Measurements from ENCODE around the gene SCP2.

SCP2 gene

DNA sequence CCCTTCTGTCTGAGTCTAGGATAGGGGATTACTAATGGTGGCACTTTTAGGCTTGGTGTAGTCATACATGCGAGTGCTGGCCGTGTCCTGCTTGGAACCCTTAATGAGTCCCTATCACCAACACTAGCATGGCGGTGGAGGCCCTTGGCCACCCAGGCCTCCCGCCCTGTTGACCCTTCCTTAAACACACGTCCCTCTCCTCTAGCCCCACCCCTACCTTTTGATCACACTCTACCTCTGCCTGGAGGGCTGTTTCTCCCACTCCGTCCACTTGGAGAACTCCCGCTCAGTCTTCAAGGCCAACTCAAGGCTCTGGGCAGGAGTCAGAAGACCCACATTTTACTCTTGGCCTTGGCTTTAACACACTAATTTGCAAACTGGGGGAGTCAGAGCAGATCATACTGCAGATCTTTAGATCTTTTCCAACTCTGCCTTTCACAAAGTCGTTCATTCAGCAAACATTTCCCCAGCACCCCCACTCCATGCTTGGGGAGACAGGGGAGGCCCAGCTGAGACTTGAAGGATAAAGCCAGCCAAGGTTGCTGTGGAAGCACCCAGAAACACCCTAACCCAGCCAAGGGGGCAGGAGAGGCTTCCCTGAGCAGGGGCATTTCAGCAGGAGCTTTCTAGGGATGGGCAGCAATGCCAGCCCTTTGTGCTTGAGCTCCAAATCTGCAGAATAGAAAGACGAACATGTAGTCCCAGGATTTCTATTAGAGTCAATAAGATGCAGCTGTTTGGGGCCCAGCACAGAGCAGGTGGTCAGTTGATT, 136.9 kb downstream of the SCP2 start:
- Histone ChIP-seq H3K27me3 (ENCODE audit: control insufficient read depth, low read length) (peaks cover 19% of the 10 kb centered on the region), H3K4me3 (ENCODE audit: low read length) (no peak overlapping the region), H3K27ac (ENCODE audit: low read depth, low read length) (no peak overlapping the region), H3K4me2 (ENCODE audit: low read length) (no peak overlapping the region), H3F3A (ENCODE audit: control insufficient read depth, insufficient read depth) (no peaks in the 10 kb centered on the region), H3K9me2 (replicated peaks; ENCODE audit: control insufficient read depth, low read length) (no peaks in the 10 kb centered on the region), H3K36me3 (ENCODE audit: control insufficient read depth, low read length) (no peaks in the 10 kb centered on the region), H3K79me2 (ENCODE audit: control insufficient read depth, low read length) (no peaks in the 10 kb centered on the region), H4K20me1 (ENCODE audit: control insufficient read depth, insufficient read depth, low read depth, low read length) (no peaks in the 10 kb centered on the region), H3K4me1 (ENCODE audit: control insufficient read depth, low read length) (no peaks in the 10 kb centered on the region), H3K9me3 (ENCODE audit: control insufficient read depth, insufficient read depth, low read length) (no peaks in the 10 kb centered on the region)
- TF ChIP-seq EZH2phosphoT487 (IDR thresholded peaks at IDR 0.05; ENCODE audit: borderline replicate concordance, low read length): no peak
- TF ChIP-seq, protein P1, sequence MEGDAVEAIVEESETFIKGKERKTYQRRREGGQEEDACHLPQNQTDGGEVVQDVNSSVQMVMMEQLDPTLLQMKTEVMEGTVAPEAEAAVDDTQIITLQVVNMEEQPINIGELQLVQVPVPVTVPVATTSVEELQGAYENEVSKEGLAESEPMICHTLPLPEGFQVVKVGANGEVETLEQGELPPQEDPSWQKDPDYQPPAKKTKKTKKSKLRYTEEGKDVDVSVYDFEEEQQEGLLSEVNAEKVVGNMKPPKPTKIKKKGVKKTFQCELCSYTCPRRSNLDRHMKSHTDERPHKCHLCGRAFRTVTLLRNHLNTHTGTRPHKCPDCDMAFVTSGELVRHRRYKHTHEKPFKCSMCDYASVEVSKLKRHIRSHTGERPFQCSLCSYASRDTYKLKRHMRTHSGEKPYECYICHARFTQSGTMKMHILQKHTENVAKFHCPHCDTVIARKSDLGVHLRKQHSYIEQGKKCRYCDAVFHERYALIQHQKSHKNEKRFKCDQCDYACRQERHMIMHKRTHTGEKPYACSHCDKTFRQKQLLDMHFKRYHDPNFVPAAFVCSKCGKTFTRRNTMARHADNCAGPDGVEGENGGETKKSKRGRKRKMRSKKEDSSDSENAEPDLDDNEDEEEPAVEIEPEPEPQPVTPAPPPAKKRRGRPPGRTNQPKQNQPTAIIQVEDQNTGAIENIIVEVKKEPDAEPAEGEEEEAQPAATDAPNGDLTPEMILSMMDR (IDR thresholded peaks at IDR 0.05; ENCODE audit: low read depth, low read length, poor library complexity, severe bottlenecking): no peak

DNA sequence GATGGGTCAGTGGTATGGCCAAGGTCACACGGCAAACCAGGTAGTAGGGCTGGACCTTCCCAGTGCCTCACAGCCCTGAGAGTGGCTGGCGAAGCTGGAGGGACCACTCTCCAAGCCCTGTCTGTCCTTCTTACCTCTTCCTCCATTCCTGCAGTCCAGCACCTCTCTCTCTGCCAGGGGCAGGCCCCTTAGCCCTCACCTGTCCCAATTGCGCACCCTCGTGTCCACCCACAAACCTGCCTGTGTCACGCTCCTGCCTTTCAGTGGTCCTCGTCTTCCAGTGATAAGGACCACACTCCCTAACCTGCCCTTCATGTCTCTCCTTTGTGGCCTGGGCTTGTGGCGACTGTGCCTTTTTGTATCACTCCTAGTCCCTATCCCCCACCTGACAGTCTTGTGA, 138.3 kb downstream of the SCP2 start:
- H3K36me3 ChIP-seq (ENCODE audit: control insufficient read depth, low read length): no peaks in the 10 kb centered on the region
- no peaks in the 10 kb centered on the region for H3F3A ChIP-seq (ENCODE audit: control insufficient read depth, insufficient read depth)
- no peak overlapping the region for H3K27ac ChIP-seq (ENCODE audit: low read depth, low read length)
- H3K4me2 ChIP-seq (ENCODE audit: low read length): no peak overlapping the region
- no peaks in the 10 kb centered on the region for H3K79me2 ChIP-seq (ENCODE audit: control insufficient read depth, low read length)
- no peaks in the 10 kb centered on the region for H3K4me1 ChIP-seq (ENCODE audit: control insufficient read depth, low read length)
- H4K20me1 ChIP-seq (ENCODE audit: control insufficient read depth, insufficient read depth, low read depth, low read length): no peaks in the 10 kb centered on the region
- H3K27me3 ChIP-seq (ENCODE audit: control insufficient read depth, low read length): peaks cover 6% of the 10 kb centered on the region
- no peaks in the 10 kb centered on the region for H3K9me2 ChIP-seq (replicated peaks; ENCODE audit: control insufficient read depth, low read length)
- H3K4me3 ChIP-seq (ENCODE audit: low read length): no peak overlapping the region
- TF ChIP-seq EZH2phosphoT487 (IDR thresholded peaks at IDR 0.05; ENCODE audit: borderline replicate concordance, low read length): no peak
- TF ChIP-seq, protein P1 (IDR thresholded peaks at IDR 0.05; ENCODE audit: low read depth, low read length, poor library complexity, severe bottlenecking): no peak
- H3K9me3 ChIP-seq (ENCODE audit: control insufficient read depth, insufficient read depth, low read length): no peaks in the 10 kb centered on the region

DNA sequence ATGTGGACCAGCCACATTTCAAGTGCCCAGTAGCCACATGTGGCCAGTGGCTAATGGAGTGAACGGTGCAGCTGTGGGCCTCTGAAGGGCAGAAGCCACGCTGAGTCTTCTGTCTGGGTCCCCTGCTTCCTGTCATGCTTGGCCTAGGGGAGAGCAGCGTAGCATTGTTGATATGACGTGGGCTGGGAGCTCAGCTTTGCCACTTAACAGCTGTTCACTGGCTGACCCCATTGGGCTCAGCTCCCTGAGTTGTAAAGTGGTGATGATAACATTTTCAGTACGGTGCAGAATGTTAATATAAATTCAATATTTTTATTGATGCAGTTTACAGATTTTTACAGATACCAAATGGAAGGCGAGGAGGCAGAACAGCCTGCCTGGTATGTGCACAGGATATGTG, 139.4 kb downstream of the SCP2 start:
- no peak overlapping the region for H3K4me2 ChIP-seq (ENCODE audit: low read length)
- H3K4me1 ChIP-seq (ENCODE audit: control insufficient read depth, low read length): no peaks in the 10 kb centered on the region
- no peaks in the 10 kb centered on the region for H4K20me1 ChIP-seq (ENCODE audit: control insufficient read depth, insufficient read depth, low read depth, low read length)
- no peaks in the 10 kb centered on the region for H3K36me3 ChIP-seq (ENCODE audit: control insufficient read depth, low read length)
- H3K79me2 ChIP-seq (ENCODE audit: control insufficient read depth, low read length): no peaks in the 10 kb centered on the region
- no peaks in the 10 kb centered on the region for H3F3A ChIP-seq (ENCODE audit: control insufficient read depth, insufficient read depth)
- no peak overlapping the region for H3K4me3 ChIP-seq (ENCODE audit: low read length)
- no peaks in the 10 kb centered on the region for H3K27me3 ChIP-seq (ENCODE audit: control insufficient read depth, low read length)
- no peaks in the 10 kb centered on the region for H3K9me3 ChIP-seq (ENCODE audit: control insufficient read depth, insufficient read depth, low read length)
- H3K9me2 ChIP-seq (replicated peaks; ENCODE audit: control insufficient read depth, low read length): no peaks in the 10 kb centered on the region
- TF ChIP-seq, protein P1 (IDR thresholded peaks at IDR 0.05; ENCODE audit: low read depth, low read length, poor library complexity, severe bottlenecking): no peak
- no peak for TF ChIP-seq EZH2phosphoT487 (IDR thresholded peaks at IDR 0.05; ENCODE audit: borderline replicate concordance, low read length)
- no peak overlapping the region for H3K27ac ChIP-seq (ENCODE audit: low read depth, low read length)

All from DOHH2 (cell line).